Measurements from ENCODE around the gene PDE8A.

DNA sequence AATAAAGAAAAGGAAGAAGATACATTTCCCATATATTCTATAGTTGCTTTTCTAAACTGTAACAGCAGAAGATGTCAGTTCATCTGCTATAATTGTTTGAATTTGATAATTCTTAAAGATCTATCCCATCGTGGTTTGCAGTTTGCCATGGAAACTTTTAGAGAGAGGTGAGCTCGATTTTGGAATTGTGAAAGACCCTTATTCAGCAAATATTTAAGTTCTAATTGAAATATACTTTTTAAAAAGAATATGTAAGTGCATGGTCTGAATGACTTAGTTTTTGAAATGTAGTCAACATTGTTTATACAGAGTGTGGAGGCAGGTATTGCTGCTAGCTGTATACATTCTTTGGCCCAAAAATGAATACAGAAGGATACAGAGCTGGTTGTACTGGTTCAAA lies 127.7 kb downstream of the PDE8A start:
- TF ChIP-seq GATA1 (IDR thresholded peaks at IDR 0.05; ENCODE audit: low read depth, low read length) (no peak), POLR2A (IDR thresholded peaks at IDR 0.05; ENCODE audit: low read length) (no peak)
